HG03342 (cell line): ENCODE results near the gene PDE10A.

Source experiments
- ATAC-seq: cut with Tn5 transposase; IDR thresholded peaks from one replicate; pipeline ENCODE4 v1.9.1; 2021; ENCODE audit warnings: mild to moderate bottlenecking, moderate library complexity; ENCODE audit not compliant: unreplicated experiment

The PDE10A gene

DNA sequence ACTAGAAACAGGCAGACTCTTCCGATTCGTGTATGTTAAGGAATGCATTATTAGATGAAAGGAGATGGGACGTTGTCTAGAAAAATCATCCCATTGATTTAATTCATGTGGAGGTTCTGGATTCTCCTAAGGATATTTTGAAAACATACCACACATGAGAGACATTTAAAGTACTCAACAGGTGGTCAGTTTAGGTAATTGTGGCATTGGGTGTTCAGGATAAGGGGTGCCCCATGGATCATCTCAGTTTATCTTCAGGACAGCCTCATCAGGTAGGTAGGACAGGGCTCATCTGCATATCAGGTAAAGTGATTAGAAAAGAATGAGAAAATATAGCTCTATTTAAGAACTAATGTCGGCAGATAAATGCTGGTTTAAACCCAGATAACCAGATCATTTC lies 15.9 kb upstream of the PDE10A start:
- ATAC-seq, result no peak

DNA sequence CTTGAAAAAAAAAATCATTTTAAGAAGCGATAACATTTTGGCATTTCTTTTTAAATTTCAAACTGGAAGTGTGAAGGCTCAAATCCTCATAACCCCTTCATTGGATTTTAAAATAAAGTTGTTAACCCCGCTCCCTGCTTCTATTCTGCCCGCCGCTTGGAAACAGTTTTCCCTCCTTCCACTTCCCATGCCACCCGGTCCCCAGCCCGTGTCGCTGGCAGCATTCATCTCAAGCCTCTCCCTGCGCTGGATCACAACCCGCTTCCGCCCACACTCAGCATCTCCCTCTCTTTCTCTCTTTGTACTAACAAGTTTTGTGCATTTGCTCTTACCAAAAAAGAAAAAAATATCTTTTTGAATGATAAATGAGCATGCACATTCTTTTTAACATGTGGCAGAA lies 15.4 kb upstream of the PDE10A start:
- no peak for ATAC-seq

DNA sequence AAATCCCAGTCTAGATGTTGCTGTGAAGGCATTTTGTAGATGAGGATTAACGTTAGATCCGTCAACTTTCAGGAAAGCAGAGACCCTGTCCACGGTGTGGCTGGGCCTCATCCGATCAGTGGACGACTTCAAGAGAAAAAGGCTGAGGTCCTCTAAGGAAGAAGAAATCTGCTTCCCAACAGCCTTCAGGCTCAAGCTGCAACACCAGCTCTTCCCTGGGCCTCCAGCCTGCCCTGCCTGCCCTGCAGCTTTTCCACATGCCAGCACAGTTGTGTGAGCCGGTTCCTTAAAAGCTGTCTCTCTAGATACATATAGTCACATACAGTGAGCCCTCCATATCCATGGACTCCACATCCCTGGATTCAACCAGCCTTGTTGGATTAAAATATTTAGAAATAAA lies 14.1 kb upstream of the PDE10A start:
- ATAC-seq, result no peak

DNA sequence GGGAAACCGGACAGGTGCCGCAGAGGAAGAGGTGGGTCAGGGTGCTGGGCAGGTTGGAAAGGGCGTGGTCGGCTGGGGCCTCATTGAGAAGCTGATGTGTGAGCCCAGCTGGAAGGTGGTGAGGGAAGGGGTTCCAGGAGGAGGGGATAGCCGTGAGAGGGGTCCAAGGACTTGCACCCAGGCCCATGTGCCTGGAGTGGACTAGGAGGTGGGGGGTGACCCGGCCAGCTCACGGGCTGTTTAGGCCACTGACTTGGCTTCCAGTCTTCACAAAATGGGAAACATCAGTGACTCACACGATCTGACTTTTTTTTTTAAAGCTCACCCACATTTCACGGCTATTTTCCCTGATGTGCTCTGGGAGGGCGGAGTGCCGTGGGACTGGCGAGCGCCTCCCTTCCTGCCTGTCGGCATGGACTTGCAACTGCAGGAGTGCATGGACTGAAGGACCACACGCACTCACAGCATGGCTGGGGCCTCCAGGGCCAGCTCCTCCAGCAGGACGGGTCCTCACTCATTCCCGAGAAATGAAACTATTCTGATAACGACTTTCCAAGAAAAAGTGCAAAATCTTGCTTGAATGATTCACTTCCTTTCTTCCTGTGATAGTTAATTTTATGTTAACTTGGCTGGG lies 13.5 kb upstream of the PDE10A start:
- ATAC-seq, result no peak

DNA sequence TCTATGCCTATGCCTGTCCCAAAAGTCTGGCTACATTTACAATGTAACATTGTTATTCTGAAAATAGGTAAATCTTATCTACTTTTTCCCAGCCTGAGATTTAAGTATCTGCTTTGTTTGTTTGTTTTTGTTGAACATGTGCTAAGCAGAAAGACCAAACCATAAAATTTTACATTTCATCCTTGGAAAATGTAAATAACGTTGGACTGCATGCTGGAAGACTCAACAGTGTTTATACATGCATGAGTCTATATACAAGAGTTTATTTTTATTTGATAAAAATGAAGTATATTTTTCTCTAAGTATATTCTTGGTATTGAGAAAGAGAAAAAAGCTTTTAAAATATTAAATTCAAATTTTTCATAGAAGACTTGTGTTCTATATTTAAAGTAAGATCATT lies 12.1 kb upstream of the PDE10A start:
- ATAC-seq, result no peak

DNA sequence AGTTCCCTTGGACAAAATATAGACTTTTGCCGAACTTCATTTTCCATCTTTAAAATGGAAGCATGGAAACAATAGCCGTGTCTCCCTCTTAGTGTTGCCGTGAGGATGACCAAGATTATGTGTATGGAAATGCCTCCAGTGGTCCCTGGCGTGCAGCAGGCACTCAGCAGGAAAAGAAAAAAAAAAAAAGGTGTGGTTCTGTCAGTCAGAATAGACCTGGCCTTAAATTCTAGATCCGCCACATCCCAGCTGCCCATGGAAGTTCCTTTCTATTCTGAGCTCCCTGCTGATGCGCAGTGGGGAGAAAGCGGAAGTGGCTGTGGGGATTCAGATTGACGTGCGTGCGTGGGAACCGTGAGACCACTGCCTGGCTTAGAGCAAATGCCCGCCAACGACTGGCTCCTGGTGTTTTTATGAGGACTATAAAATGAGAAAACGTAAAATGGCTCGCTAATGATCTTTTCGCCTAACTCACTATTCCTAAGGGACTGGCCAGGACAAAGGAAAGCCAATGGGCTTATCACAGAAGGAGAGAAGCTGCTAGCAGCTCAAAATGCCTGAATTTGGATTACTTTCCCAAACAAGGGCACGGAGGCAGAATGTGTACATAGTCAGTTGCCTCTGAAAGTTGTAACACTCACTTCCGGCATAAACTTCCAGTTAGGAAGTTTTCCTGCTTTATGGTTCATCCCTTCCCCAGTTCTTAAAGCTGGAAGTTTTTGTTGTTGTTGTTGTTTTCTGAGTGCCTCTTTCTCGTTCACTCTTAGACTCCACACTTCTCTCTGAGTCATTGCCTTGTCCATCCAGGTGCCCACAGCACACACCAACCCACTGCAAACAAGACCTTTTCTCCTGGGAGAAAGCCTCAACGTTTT lies 11.4 kb upstream of the PDE10A start:
- ATAC-seq, result no peak

DNA sequence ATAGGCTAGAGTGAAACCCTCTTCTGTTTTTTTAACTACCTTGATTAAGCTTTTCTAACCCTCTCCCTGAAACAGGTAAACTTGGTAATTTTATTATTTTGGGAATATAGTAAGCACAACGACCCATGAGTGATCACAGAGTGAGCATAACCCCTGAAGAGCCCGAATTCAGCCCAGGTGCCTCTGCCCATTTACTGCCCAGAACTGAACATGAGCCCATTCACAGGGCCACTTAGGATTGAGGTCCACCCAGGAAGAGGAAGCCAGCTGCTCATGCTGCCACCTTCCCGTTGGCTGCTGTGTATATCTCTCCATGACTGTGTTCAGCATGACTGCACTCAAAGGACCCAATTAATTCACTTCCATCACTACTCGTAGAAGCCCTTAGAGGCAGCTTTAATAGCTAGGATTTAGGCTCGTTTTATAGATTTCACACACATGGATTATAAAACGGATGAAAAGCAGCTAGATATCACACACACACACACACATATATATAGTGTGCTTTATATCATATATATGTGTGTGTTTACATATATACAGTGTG lies 8.3 kb upstream of the PDE10A start:
- ATAC-seq, result no peak

DNA sequence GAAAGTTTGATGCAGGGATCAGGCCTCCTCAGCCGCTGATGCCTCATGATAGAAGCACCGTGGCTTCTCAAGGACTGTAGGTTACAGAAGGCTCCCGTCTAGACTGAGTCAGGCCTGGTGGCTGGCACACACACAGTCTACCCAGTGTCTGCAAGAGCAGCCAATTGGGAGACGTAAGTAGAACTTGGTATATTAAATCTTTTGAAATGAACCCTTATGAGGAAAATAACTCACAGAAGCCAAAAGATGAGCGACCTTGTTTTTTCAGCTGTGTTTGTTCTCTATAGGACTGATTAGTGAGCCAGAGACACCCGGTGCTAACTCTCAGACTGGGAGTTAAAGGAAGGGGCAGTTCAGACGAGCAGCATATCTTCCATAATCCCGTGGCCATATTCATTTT lies 5.9 kb upstream of the PDE10A start:
- no peak for ATAC-seq

DNA sequence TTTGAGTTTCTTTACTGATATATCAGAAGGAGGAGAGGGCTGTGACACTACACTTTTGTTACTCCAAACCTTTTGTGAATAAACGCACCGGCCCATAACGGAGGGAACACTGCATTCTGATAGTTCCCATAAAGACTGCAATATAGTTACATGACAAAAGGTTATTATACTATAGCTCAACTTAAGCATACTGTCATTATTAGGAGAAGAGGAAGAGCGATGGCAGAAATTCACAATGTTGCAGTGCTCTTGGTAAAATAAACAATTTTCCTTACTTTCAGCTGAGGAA lies 2.3 kb upstream of the PDE10A start:
- ATAC-seq, result no peak

DNA sequence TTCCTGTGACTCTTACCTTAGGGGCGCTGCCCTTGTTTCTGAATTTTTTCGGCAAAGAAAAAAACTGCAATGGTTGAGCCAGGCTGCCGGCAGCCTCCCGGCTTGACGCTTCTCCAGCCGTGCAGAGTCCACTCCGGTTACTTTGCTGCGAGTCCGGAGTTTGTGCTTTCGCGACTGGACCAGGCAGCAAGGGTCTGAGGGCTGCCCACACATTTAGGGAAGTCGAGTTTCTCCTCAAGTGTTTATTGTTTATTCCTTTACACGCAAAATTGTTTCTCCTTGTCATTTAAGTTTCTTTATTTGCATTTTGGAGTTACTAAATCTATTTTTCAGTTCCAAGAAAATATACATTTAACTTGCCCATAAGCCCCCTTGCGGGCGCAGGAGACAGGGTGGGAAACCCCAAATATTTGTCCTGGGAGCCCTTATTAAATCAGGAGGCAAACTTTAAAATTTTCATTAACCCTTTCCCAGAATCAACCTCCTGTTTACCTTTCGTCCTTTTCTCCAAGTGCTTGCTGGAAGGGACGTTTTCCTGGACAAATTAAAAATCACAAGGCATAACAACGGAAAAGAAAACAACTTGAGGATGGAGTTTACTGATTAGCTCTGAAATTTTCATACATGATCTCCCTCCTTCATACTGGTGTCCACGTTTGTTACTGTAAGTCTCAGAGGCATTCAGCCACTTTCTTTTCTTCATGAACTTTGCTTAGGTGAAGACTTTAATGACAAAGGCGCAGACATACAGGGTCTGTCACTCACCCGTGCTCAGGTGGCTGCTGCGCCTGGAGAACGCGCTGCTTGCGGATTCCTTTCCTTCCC lies 1.7 kb upstream of the PDE10A start:
- ATAC-seq, result no peak

DNA sequence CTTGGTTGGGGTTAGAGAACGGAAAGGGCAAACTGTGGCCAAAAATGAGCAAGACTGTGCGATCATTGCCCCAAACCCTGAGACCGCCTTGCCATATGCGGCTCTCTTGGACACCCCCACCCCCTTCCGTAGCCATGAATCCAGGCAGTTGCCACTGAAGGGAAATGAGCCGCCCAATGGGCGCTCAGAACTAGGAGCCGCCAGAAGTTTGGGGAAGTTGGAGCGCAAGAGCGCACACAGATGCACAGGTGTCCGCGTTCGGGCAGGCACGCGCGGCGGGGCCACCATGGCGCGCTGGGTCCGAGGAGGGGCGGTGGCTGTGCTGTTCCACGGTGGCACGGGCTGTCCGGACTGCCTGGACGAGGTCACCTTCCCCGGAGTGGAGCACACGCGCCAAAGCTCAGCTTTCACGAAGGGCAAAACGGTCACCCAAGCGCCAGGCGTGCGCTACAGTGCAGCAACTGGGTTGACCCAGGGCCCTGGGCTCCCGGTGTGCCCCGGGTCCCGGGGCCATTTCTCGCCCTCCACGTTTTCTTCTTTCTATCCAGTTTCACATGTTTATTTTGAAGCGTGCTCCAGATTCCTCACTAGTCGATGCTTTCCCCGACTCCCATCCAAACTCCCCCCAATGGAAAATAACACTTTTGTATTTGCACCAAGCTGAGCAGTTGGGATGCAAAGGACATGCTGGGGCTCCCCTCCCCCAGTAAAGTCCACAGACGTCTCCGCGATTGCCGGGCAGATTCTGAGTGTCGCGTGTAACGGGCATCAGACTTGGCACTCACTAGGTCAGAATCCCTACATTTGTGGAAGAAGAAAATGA lies 906 bp upstream of the PDE10A start:
- ATAC-seq, result no peak

DNA sequence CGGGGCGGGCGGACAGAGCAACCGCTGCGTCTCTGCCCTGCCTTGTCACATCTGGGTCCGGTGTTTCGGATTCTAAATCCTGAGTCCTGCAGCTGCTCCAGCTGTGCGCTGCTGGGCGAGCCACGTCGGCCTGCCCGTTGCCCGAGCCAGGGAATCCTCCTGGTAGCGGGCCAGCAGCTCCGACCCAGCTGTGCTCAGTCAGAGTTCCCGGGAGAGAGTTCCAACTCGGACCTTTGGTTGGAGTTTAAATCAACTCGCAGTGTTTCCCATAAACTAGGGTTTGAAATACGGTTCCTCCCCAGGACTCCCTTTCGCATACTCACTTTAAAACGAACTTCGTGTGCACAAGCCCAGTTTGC lies 315 bp upstream of the PDE10A start:
- ATAC-seq, result no peak

DNA sequence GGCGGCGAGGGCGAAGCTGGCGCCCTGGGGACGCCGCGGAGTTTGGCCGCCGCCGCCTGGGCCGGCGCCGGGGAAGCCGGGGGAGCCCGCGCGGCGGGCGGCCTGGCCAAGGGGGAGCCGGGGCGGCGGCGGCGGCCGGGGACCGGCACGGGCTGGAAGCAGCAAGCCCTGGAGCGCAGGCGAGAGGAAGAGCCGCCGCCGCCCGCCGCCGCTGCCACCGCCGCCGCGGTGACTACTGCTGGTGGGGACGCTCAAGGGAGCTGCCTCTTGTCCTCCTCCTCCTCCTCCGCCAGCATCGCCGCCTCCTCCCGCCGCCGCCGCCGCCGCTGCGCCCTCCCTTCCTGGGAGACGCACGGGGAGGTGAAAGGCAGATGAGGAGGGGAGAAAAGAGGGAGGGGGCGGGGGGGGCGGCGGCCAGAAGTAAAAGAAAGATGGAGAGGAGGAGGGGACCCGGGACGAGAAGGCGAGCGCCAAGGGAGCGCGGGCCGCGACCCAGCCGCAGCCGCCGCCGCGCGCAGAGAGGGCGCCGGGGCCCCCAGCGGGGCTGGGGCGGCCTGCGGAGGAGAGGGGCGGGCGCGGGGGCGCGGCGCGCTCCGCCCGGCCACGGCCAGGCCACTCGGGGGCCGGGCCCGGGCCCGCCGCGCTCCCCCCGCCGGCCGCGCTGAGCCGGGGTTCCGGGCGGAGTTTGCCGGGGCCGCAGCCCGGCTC lies 846 bp downstream of the PDE10A start:
- no peak for ATAC-seq

DNA sequence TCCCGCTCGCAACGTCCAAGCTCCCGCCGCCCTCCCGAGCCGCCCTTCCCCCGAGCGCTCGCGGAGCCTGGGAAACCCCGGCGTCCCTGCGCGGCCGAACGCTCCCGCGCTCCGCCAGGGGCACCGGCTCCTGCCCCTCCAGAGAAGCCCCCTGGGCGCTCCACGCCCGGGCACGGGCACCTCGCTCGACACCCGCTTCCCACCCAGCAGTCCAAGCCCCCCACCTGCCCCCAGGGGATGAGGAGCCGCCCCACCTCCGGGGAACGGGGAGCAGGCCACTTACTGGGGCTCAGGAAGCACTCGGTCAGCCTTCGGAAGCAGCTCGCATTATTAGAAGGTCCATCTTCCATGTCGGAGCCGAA lies 1.4 kb downstream of the PDE10A start:
- no peak for ATAC-seq

DNA sequence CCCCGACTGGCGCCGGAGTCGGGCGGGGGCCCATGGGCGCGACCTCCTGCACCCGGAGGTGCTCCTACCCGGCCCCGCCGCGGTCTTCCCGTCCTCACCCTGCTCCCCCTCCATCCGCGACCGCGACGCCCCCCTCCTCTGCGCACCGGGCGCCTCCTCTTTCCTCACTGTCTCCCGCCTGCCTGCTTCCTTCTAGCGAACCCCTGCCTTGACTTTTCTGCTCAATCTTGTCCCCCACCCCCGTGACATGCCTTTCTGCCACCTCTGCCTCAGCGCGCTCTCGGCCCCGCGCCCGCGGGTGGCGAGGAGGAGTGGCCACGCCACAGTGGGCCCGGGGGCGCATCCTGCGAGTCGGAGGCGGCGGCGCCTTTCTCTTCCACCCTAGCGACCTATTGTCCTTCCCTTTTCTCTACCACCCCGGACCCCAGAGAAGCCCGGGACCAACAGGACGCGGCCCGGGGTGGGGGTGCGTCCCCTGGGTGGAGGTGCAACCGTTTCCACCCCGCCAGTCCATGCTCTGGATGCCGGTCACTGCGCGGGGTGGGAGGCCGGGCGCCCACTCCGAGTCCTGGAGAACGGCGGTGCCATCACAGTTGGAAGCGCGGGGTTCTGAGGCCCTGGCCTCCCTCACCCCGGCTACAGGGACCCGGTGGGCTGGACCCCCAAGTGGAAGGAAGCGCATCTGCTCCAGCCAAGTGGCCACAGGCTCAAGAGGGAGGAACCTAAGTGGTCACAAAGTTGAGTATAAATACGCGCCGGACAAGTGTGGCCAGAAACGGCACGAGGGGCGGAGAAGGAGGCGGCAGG lies 2.0 kb downstream of the PDE10A start:
- no peak for ATAC-seq

DNA sequence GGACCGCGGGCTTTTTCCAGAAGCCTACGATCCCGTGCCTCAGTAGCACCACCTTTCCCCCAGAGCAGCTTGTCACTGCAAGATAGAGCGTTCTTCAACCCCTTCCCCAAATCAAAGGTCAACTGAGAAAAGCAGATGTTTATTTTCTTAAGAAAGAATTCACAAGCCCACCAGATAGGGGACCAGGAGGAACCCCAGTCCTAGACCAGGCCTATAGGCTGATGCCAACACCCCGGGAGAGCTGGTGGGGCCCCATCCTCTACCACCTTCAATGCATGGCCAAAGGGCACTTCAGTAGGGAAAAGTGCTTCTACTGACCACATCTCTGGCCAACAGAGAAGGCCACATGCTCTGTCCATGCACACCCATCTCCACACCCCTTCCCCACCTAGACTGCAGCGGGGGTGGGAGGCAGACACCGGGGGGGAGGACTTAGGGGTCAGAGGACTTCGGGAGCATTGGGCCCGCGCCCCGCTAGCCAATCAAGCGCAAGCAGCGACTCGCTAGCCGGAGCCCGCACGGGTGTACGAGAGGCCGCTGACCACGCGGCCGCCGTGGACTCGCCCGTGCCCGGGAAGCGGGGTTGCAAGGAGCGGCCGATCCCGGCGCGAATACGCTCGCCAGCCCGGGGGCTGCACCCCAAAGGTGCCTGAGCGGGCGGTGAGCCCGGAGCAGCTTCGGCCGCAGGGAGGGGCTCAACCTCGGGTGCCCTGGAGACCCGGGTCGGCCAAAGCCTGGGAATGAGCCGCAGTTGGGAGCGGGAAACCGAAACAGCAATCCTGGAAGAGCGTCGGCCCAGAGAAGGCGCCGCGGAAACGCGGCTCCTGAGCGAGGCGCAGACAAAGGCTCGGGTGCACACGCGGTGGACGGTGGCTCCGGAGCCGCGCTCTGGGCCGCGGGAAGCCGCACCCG lies 2.8 kb downstream of the PDE10A start:
- no peak for ATAC-seq

DNA sequence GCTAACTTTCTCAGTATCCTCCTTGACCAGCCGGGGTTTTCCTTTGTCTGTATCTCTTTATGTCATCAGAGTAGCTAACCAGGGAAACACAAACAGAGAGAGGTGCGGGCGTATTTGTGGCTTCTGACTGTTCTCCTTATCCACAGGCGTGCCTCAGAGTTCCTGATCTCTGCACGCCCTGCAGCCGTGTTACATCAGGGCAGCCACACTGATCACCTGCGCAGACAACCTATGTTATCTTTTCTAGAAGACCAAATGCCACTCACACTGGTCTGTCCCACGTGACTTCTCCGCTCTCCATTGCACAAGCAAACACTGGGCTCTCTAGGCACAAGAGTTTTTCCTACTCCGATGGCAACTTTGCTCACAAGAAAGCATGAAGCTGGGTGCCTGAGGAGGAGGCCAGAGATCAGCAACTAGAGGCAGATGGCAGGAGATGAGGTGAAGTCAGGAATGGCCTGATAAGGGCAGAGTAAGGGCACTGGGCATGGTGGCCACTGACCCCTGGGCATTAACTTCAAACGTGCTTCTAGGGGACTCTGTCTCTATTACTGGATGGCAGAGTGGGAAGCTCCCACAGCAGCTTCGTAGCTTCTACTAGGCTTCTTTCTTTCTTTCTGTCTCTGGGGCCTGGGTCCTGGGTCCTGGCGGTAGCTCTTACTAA lies 4.5 kb downstream of the PDE10A start:
- no peak for ATAC-seq

DNA sequence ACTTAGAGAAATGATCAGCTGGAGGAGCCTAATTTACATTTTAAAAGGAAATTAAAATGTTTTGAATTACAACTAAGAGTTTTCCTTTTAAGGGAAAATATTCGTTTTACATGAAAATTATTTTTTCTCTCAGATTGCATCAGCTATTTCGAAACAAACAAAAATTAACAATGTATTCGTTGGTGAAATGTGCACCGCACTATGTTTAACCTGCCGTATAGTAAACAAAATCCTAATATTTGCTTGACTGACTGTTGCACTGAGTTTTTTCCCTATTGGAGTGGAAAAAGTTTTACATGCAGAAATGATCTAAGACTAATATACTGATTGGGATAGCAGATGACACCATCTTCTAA lies 5.7 kb downstream of the PDE10A start:
- ATAC-seq, result no peak
